ENCODE data around the gene TNK1.

TNK1 gene

GRCh38 chr17:7426203-7426863, 45.4 kb downstream of the TNK1 start:
- TF ChIP-seq CTCF (IDR thresholded peaks at IDR 0.05; ENCODE audit: extremely low read depth, insufficient read depth, missing control alignments): no peak
- DNase-seq (ENCODE audit: low spot score): no peak
- in situ Hi-C loops (cut with MboI; ENCODE audit: low pct_unique_long_range_greater_than_20kb, low sequenced_read_pairs, unreplicated experiment): no loop called here

GRCh38 chr17:7426896-7427489, 46.1 kb downstream of the TNK1 start:
- in situ Hi-C loops (cut with MboI; ENCODE audit: low pct_unique_long_range_greater_than_20kb, low sequenced_read_pairs, unreplicated experiment): no loop called here
- DNase-seq (ENCODE audit: low spot score): no peak
- TF ChIP-seq CTCF (IDR thresholded peaks at IDR 0.05; ENCODE audit: extremely low read depth, insufficient read depth, missing control alignments): no peak

- DNase-seq (ENCODE audit: low spot score): no peak
- TF ChIP-seq CTCF (IDR thresholded peaks at IDR 0.05; ENCODE audit: extremely low read depth, insufficient read depth, missing control alignments): no peak
- in situ Hi-C loops (cut with MboI; ENCODE audit: low pct_unique_long_range_greater_than_20kb, low sequenced_read_pairs, unreplicated experiment): no loop called here
These were observed 46.7 kb downstream of the TNK1 start for GRCh38 chr17:7427549-7427948.

- no peak for TF ChIP-seq CTCF (IDR thresholded peaks at IDR 0.05; ENCODE audit: extremely low read depth, insufficient read depth, missing control alignments)
- DNase-seq (ENCODE audit: low spot score): no peak
- in situ Hi-C loops (cut with MboI; ENCODE audit: low pct_unique_long_range_greater_than_20kb, low sequenced_read_pairs, unreplicated experiment): no loop called here
These were observed 47.7 kb downstream of the TNK1 start, which contains the start of gene SPEM3 for GRCh38 chr17:7428557-7428956. Gene SPEM3, plus strand, starts transcription at chr17:7428857. Its CDS starts 46 bp downstream, at chr17:7428903.

- no peak for TF ChIP-seq CTCF (IDR thresholded peaks at IDR 0.05; ENCODE audit: extremely low read depth, insufficient read depth, missing control alignments)
- DNase-seq (ENCODE audit: low spot score): no peak
- in situ Hi-C loops (cut with MboI; ENCODE audit: low pct_unique_long_range_greater_than_20kb, low sequenced_read_pairs, unreplicated experiment): no loop called here
These were observed 48.8 kb downstream of the TNK1 start for GRCh38 chr17:7429722-7430121.

GRCh38 chr17:7431231-7431630, 50.3 kb downstream of the TNK1 start:
- DNase-seq (ENCODE audit: low spot score): no peak
- in situ Hi-C loops (cut with MboI; ENCODE audit: low pct_unique_long_range_greater_than_20kb, low sequenced_read_pairs, unreplicated experiment): no loop called here
- no peak for TF ChIP-seq CTCF (IDR thresholded peaks at IDR 0.05; ENCODE audit: extremely low read depth, insufficient read depth, missing control alignments)
